H1 (cell line): ENCODE measurements around the gene NEUROG1. TPM values are rescaled to one million over a fixed set of nuclear protein-coding genes. Genes with fewer than 3 reads are reported as not detected.

ENCODE experiments used
- CTCF ChIA-PET: fragments of 300-600 bp; sonication (Branson Sonifier 250); formaldehyde crosslinking; loops from one replicate; lab custom pipeline; 2021; ENCODE audit not compliant: partially characterized antibody; lab: Charles Lee
- POLR2A ChIA-PET: fragments of 300-600 bp; sonication (Branson Sonifier 250); formaldehyde crosslinking; loops from one replicate; lab custom pipeline; 2021; ENCODE audit warnings: inconsistent platforms; ENCODE audit not compliant: partially characterized antibody; lab: Charles Lee
- DNase-seq, 2 experiments: peaks; one replicate each; pipeline versions ENCODE4 v3.0.0 to v3.0.0-alpha.2; 2010 to 2022; ENCODE audit warnings: low spot score in 2 of 2, low read depth in 1 of 2, mixed read lengths in 1 of 2
- FAIRE-seq: peaks from 2 replicates; lab custom pipeline; 2011; peaks lifted over from hg19 to GRCh38; lab: Jason Lieb, UNC
- H2AFZ ChIP-seq: 2 replicates; pipeline ENCODE4 v1.8.1; 2012; ENCODE audit warnings: low read length, inconsistent platforms
- H2AK5ac ChIP-seq: 2 replicates; pipeline ENCODE4 v1.6.1; 2013; ENCODE audit warnings: low read depth, low read length
- H2BK120ac ChIP-seq: replicated peaks from 2 replicates; pipeline ENCODE3; 2013; ENCODE audit warnings: low read depth, low read length, inconsistent platforms
- H2BK12ac ChIP-seq: 2 replicates; pipeline ENCODE4 v1.6.1; 2013; ENCODE audit warnings: low read depth, low read length
- H2BK15ac ChIP-seq: 2 replicates; pipeline ENCODE4 v1.6.1; 2013; ENCODE audit warnings: low read length
- H2BK20ac ChIP-seq: 2 replicates; pipeline ENCODE4 v1.6.1; 2013; ENCODE audit warnings: low read length
- H2BK5ac ChIP-seq: 2 replicates; pipeline ENCODE4 v1.6.1; 2013; ENCODE audit warnings: low read depth, low read length
- H3K14ac ChIP-seq: 2 replicates; pipeline ENCODE4 v1.6.1; 2013; ENCODE audit warnings: inconsistent platforms; ENCODE audit not compliant: insufficient read length
- H3K18ac ChIP-seq: 2 replicates; pipeline ENCODE4 v1.6.1; 2013; ENCODE audit warnings: low read length; ENCODE audit errors: extremely low read depth
- H3K23ac ChIP-seq: 2 replicates; pipeline ENCODE4 v1.6.1; 2013; ENCODE audit warnings: inconsistent platforms; ENCODE audit not compliant: insufficient read length
- H3K23me2 ChIP-seq: 2 replicates; pipeline ENCODE4 v1.6.1; 2013; ENCODE audit warnings: low read depth, low read length
- H3K27ac ChIP-seq: 2 replicates; pipeline ENCODE4 v1.6.1; 2011; ENCODE audit warnings: low read depth, low read length, inconsistent platforms
- H3K27me3 ChIP-seq, 4 experiments: replicated peaks in 1 of 4; 1 replicate in 1 of 4; 2 replicates in 3 of 4; pipeline versions ENCODE4 v1.6.1 to v1.8.1; 2011 to 2013; ENCODE audit warnings: low read length in 3 of 4, mild to moderate bottlenecking in 3 of 4, inconsistent platforms in 2 of 4, mixed read lengths in 2 of 4, moderate library complexity in 1 of 4; ENCODE audit not compliant: control insufficient read depth in 3 of 4, insufficient read depth in 3 of 4; ENCODE audit errors: extremely low read depth in 1 of 4
- H3K36me3 ChIP-seq, 4 experiments: 2 replicates each; pipeline versions ENCODE4 v1.6.1 to v1.8.1; 2011 to 2013; ENCODE audit warnings: mild to moderate bottlenecking in 4 of 4, low read length in 3 of 4, moderate library complexity in 2 of 4, control low read depth in 1 of 4, inconsistent platforms in 1 of 4; ENCODE audit not compliant: insufficient read depth in 4 of 4, control insufficient read depth in 2 of 4
- H3K4ac ChIP-seq: replicated peaks from 2 replicates; pipeline ENCODE3; 2013; ENCODE audit warnings: low read length, low read depth, mixed read lengths, inconsistent platforms; ENCODE audit not compliant: insufficient read length
- H3K4me1 ChIP-seq, 4 experiments: replicated peaks in 1 of 4; 1 replicate in 1 of 4; 2 replicates in 3 of 4; pipeline versions ENCODE4 v1.6.1 to v1.8.1; 2011 to 2013; ENCODE audit warnings: low read length in 3 of 4, inconsistent platforms in 2 of 4, mixed read lengths in 1 of 4; ENCODE audit not compliant: insufficient read depth in 4 of 4, control insufficient read depth in 3 of 4
- H3K4me2 ChIP-seq, 2 experiments: 2 replicates each; pipeline versions ENCODE4 v1.6.1 to v1.8.1; 2011 to 2013; ENCODE audit warnings: low read depth in 2 of 2, low read length in 2 of 2, control low read depth in 1 of 2, inconsistent platforms in 1 of 2, mild to moderate bottlenecking in 1 of 2; ENCODE audit not compliant: insufficient read depth in 1 of 2
- H3K4me3 ChIP-seq, 4 experiments: fragments of 200-600, 300-600 bp in 1 of 4; sonication (generic), shearing (Covaris generic), sonication (Bioruptor Twin) in 1 of 4; 2 replicates each; pipeline versions ENCODE4 v1.5.1 to v1.8.1; 2011 to 2016; ENCODE audit warnings: low read length in 4 of 4, low read depth in 3 of 4, control low read depth in 2 of 4, inconsistent platforms in 2 of 4, mild to moderate bottlenecking in 2 of 4, mixed read lengths in 1 of 4, moderate library complexity in 1 of 4; ENCODE audit not compliant: insufficient read depth in 2 of 4; ENCODE audit errors: extremely low read depth in 1 of 4
- H3K56ac ChIP-seq: replicated peaks from 2 replicates; pipeline ENCODE3; 2013; ENCODE audit warnings: low read depth, mild to moderate bottlenecking, mixed read lengths, low read length, inconsistent platforms; ENCODE audit not compliant: insufficient read length
- H3K79me1 ChIP-seq: 2 replicates; pipeline ENCODE4 v1.6.1; 2013; ENCODE audit warnings: low read depth, low read length, control low read depth
- H3K79me2 ChIP-seq, 2 experiments: 2 replicates each; pipeline versions ENCODE4 v1.6.1 to v1.8.1; 2012 to 2013; ENCODE audit warnings: low read length in 2 of 2, mild to moderate bottlenecking in 2 of 2, inconsistent platforms in 1 of 2; ENCODE audit not compliant: insufficient read depth in 2 of 2, control insufficient read depth in 1 of 2
- H3K9ac ChIP-seq, 4 experiments: replicated peaks in 1 of 4; 1 replicate in 1 of 4; 2 replicates in 3 of 4; pipeline versions ENCODE4 v1.6.1 to v1.8.1; 2011 to 2013; ENCODE audit warnings: low read depth in 3 of 4, low read length in 3 of 4, control low read depth in 2 of 4, mild to moderate bottlenecking in 2 of 4, moderate library complexity in 2 of 4, inconsistent platforms in 1 of 4; ENCODE audit errors: extremely low read depth in 1 of 4
- H3K9me3 ChIP-seq, 2 experiments: 2 replicates each; pipeline versions ENCODE4 v1.6.1 to v1.8.1; 2012 to 2013; ENCODE audit warnings: mild to moderate bottlenecking in 2 of 2, moderate library complexity in 2 of 2, control low read depth in 1 of 2, inconsistent platforms in 1 of 2, low read depth in 1 of 2, low read length in 1 of 2, mixed read lengths in 1 of 2; ENCODE audit not compliant: insufficient read depth in 2 of 2
- H4K20me1 ChIP-seq, 2 experiments: replicated peaks in 1 of 2; 2 replicates each; pipeline versions ENCODE3 to v1.8.1; 2011 to 2013; ENCODE audit warnings: inconsistent platforms in 2 of 2, low read length in 2 of 2, mild to moderate bottlenecking in 1 of 2; ENCODE audit not compliant: insufficient read depth in 2 of 2, control insufficient read depth in 1 of 2
- H4K5ac ChIP-seq: 2 replicates; pipeline ENCODE4 v1.6.1; 2013; ENCODE audit warnings: low read length, low read depth, mixed read lengths, inconsistent platforms; ENCODE audit not compliant: insufficient read length
- H4K8ac ChIP-seq: 2 replicates; pipeline ENCODE4 v1.8.0; 2013; ENCODE audit warnings: mild to moderate bottlenecking, moderate library complexity, low read length, inconsistent platforms; ENCODE audit not compliant: insufficient read depth; ENCODE audit errors: extremely low read depth
- H4K91ac ChIP-seq: replicated peaks from 2 replicates; pipeline ENCODE3; 2013; ENCODE audit warnings: low read length, mixed read lengths, inconsistent platforms; ENCODE audit not compliant: insufficient read length
- BACH1 ChIP-seq: IDR thresholded peaks from 2 replicates; pipeline ENCODE4 v1.6.1; 2012; ENCODE audit warnings: low read length, improper control_type of control experiment
- CEBPB ChIP-seq: IDR thresholded peaks from 2 replicates; pipeline ENCODE4 v1.6.1; 2012; ENCODE audit warnings: low read depth, low read length
- SP4 ChIP-seq: IDR thresholded peaks from 2 replicates; pipeline ENCODE4 v1.6.1; 2012; ENCODE audit warnings: low read length, inconsistent platforms
- TAF1 ChIP-seq: IDR thresholded peaks from 2 replicates; pipeline ENCODE4 v1.6.1; 2011; ENCODE audit warnings: mild to moderate bottlenecking, low read depth, low read length
- TCF12 ChIP-seq: IDR thresholded peaks from 2 replicates; pipeline ENCODE4 v1.6.1; 2011; ENCODE audit warnings: low read depth, mild to moderate bottlenecking, low read length
- WGBS, 2 experiments: shearing (Covaris generic) in 1 of 2; methylation state at CpG; one replicate each; pipeline versions ENCODE4 v1.1.6 to v1.1.7; 2013 to 2015; ENCODE audit warnings: low lambda C conversion rate in 2 of 2, mixed read lengths in 2 of 2, inconsistent platforms in 1 of 2, low coverage in 1 of 2, missing lambda C conversion rate in 1 of 2; ENCODE audit not compliant: insufficient replicate concordance in 2 of 2, insufficient coverage in 1 of 2, insufficient read length in 1 of 2; ENCODE audit errors: extremely low coverage in 1 of 2, missing lambda C conversion rate in 1 of 2; 5-methylcytosine and 5-hydroxymethylcytosine counted together
- polyA plus RNA-seq, 7 experiments: library from polyadenylated mRNA; depleted of rRNA in 3 of 7; stranded (reverse) in 5 of 7; unstranded in 2 of 7; fragments of >200 nt in 5 of 7; fragments of 200-250 nt in 2 of 7; gene quantifications; 1 replicate in 5 of 7; 2 replicates in 1 of 7; 4 replicates in 1 of 7; pipeline versions ENCODE4 v1.2.1 to v1.2.3, GENCODE V29; 2011 to 2013; ENCODE audit warnings: missing spikeins in 2 of 7, mixed read lengths in 2 of 7
- total RNA-seq: library from RNA; stranded (reverse); fragmentation: NEBNext Ultra II Directional; extraction: Animal tissue kit (Norgen Biotek cat#: 25700); gene quantifications from 2 replicates; pipeline ENCODE4 v1.2.1, GENCODE V29; 2021

Gene NEUROG1
- total and polyA plus RNA-seq, 2 of the 8 experiments (the other 6 are each of a cell fraction or from before 2014, with no cell fraction given): not detected

DNA sequence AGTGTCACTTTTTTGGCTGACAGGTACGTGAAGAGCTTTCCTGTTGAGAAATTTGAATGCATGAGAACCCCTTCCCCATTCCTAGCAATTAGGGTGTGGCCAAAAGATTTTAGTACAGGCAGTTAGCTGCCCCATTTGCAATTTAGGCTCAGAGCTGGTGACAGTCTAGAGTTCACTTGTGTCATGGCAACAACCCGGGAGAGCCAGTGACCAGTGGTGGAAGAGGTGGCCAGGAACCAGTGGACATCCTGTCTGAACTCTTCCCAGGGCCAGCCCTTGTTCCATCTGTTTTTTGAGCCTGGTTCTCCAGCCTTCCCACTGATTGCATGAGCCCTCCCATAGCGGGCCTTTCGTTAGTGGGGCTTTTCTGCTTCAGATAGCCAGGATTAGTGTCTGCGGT is 2.5 kb upstream of the NEUROG1 start:
- H3K9ac ChIP-seq: no peak overlapping the region
- ChIA-PET CTCF (interaction anchor here (1.2 to 7.0 kb wide), 5 partner anchors 14 to 73 kb away, joined by 3 to 77 read pairs (median 4); no protein-coding TSS in a partner anchor), POLR2A (interaction anchor here (0.7 kb wide), 1 partner anchor 51 kb away, joined by 3 read pairs; no protein-coding TSS in a partner anchor)
- no peak overlapping the region for H3K56ac ChIP-seq
- H3K79me2 ChIP-seq: no peaks in the 10 kb centered on the region
- DNase-seq (no peak), FAIRE-seq (no peak)
- H4K8ac ChIP-seq: no peak overlapping the region
- no peak overlapping the region for H2AFZ ChIP-seq
- no peak overlapping the region for H2BK5ac ChIP-seq
- no peak overlapping the region for H3K23ac ChIP-seq
- no peak overlapping the region for H2BK12ac ChIP-seq
- peaks cover 9 to 15% of the 10 kb centered on the region in 2 experiments for H3K9me3 ChIP-seq
- H3K79me1 ChIP-seq: no peaks in the 10 kb centered on the region
- H3K36me3 ChIP-seq: peaks cover 0 to 11% (median 0%) of the 10 kb centered on the region in 4 experiments; a peak in 2 of 8 replicates
- H3K4me1 ChIP-seq: peaks cover 0 to 12% (median 11%) of the 10 kb centered on the region in 4 experiments; a peak in 6 of 7 replicates
- H2BK15ac ChIP-seq: no peak overlapping the region
- no peak overlapping the region for H3K27ac ChIP-seq
- no peak overlapping the region for H3K4me3 ChIP-seq
- no peak overlapping the region for H3K14ac ChIP-seq
- H3K4ac ChIP-seq: no peak overlapping the region
- no peak overlapping the region for H2BK20ac ChIP-seq
- peaks cover 27 to 36% of the 10 kb centered on the region in 2 experiments for H4K20me1 ChIP-seq
- H4K91ac ChIP-seq: no peak overlapping the region
- peaks cover 98 to 100% (median 99%) of the 10 kb centered on the region in 4 experiments for H3K27me3 ChIP-seq
- TF ChIP-seq SP4: no peak
- TF ChIP-seq TCF12: no peak
- no peak for TF ChIP-seq BACH1
- no peak for TF ChIP-seq TAF1
- no peak for TF ChIP-seq CEBPB
- no peak overlapping the region for H2AK5ac ChIP-seq
- H3K23me2 ChIP-seq: peaks cover 10% of the 10 kb centered on the region; the same call in 1 of the 2 replicates
- WGBS, 2 experiments: 81% methylated on average over 5 of the region's 5 CpGs; no CpG with 5 or more reads in 1 of the 2 experiments
- H3K4me2 ChIP-seq: no peak overlapping the region
- no peak overlapping the region for H4K5ac ChIP-seq
- no peak overlapping the region for H2BK120ac ChIP-seq
- H3K18ac ChIP-seq: no peak overlapping the region
